Measurements from ENCODE around the gene CC2D2B. TPM values are rescaled to one million over a fixed set of nuclear protein-coding genes. Genes with fewer than 3 reads are reported as not detected.

Gene CC2D2B
- total and polyA plus RNA-seq, 9 donors: 0.35 to 1.9 (median 0.92) TPM

- Histone ChIP-seq H3K4me3 (no peak overlapping the region), H3K27me3 (no peaks in the 10 kb centered on the region), H3K36me3 (no peaks in the 10 kb centered on the region), H3K4me1 (ENCODE audit: insufficient read depth) (no peaks in the 10 kb centered on the region), H3K27ac (no peak overlapping the region), H3K9me3 (no peaks in the 10 kb centered on the region)
- no peak for DNase-seq
- intact Hi-C loops (cut with DNase I): no loop called here
- TF ChIP-seq CTCF (IDR thresholded peaks at IDR 0.05) (no peak), POLR2A (IDR thresholded peaks at IDR 0.05) (no peak), EP300 (IDR thresholded peaks at IDR 0.05) (no peak)
These were observed 29.9 kb upstream of the CC2D2B start for GRCh38 chr10:95877881-95878280.

GRCh38 chr10:95880704-95881103, 27.1 kb upstream of the CC2D2B start:
- no peak overlapping the region for H3K4me3 ChIP-seq
- intact Hi-C loops (cut with DNase I): no loop called here
- no peaks in the 10 kb centered on the region for H3K27me3 ChIP-seq
- H3K9me3 ChIP-seq: no peaks in the 10 kb centered on the region
- no peak for DNase-seq
- H3K27ac ChIP-seq: no peak overlapping the region
- H3K4me1 ChIP-seq (ENCODE audit: insufficient read depth): no peaks in the 10 kb centered on the region
- no peaks in the 10 kb centered on the region for H3K36me3 ChIP-seq
- TF ChIP-seq EP300 (IDR thresholded peaks at IDR 0.05): no peak
- no peak for TF ChIP-seq POLR2A (IDR thresholded peaks at IDR 0.05)
- TF ChIP-seq CTCF (IDR thresholded peaks at IDR 0.05): no peak
- 30 to 48% (median 43%) methylated on average over 2 of the region's 2 CpGs for WGBS, 3 donors

- no peaks in the 10 kb centered on the region for H3K9me3 ChIP-seq
- DNase-seq: no peak
- no peak overlapping the region for H3K4me3 ChIP-seq
- TF ChIP-seq CTCF (IDR thresholded peaks at IDR 0.05): no peak
- TF ChIP-seq POLR2A (IDR thresholded peaks at IDR 0.05): no peak
- no peak for TF ChIP-seq EP300 (IDR thresholded peaks at IDR 0.05)
- intact Hi-C loops (cut with DNase I): no loop called here
- no peaks in the 10 kb centered on the region for H3K27me3 ChIP-seq
- H3K27ac ChIP-seq: no peak overlapping the region
- H3K4me1 ChIP-seq (ENCODE audit: insufficient read depth): no peaks in the 10 kb centered on the region
- H3K36me3 ChIP-seq: no peaks in the 10 kb centered on the region
These were observed 26.5 kb upstream of the CC2D2B start for GRCh38 chr10:95881316-95881715.

- no peaks in the 10 kb centered on the region for H3K9me3 ChIP-seq
- intact Hi-C loops (cut with DNase I): no loop called here
- H3K27me3 ChIP-seq: no peaks in the 10 kb centered on the region
- no peaks in the 10 kb centered on the region for H3K4me1 ChIP-seq (ENCODE audit: insufficient read depth)
- H3K27ac ChIP-seq: no peak overlapping the region
- WGBS, 3 donors: 88 to 92% (median 91%) methylated on average over 2 of the region's 2 CpGs
- DNase-seq: no peak
- H3K4me3 ChIP-seq: no peak overlapping the region
- no peaks in the 10 kb centered on the region for H3K36me3 ChIP-seq
- TF ChIP-seq CTCF (IDR thresholded peaks at IDR 0.05): no peak
- TF ChIP-seq EP300 (IDR thresholded peaks at IDR 0.05): no peak
These were observed 17.9 kb upstream of the CC2D2B start for GRCh38 chr10:95889830-95890229.
